NCI-H1417 (cell line): ENCODE results near the gene PSMG4.

Experiments used
- DNase-seq, 3 experiments: peaks; one replicate each; lab custom pipeline; 2025; lab: John Stamatoyannopoulos, UW

PSMG4 gene

GRCh38 chr6:3309391-3310050 is 50.8 kb downstream of the PSMG4 start:
- DNase-seq, result peak; percentile 60 to 86 (median 80)

DNA sequence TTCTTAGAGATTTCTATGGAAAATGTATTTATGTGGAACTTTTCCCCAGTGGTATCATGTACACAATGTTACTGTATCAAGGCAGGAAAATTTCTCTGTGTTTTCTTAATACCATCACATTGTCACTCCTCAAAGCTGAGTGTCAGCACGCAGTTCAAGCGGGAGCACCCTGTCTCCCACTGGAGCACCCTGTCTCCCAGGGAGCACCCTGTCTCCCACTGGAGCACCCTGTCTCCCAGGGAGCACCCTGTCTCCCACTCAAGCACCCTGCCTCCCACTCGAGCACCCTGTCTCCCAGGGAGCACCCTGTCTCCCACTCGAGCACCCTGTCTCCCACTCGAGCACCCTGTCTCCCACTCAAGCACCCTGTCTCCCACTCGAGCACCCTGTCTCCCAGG is 51.3 kb downstream of the PSMG4 start:
- DNase-seq, result no peak

- DNase-seq, result peak in 1 of 3 experiments; percentile 12
These were observed 52.0 kb downstream of the PSMG4 start for GRCh38 chr6:3310703-3311102.

DNA sequence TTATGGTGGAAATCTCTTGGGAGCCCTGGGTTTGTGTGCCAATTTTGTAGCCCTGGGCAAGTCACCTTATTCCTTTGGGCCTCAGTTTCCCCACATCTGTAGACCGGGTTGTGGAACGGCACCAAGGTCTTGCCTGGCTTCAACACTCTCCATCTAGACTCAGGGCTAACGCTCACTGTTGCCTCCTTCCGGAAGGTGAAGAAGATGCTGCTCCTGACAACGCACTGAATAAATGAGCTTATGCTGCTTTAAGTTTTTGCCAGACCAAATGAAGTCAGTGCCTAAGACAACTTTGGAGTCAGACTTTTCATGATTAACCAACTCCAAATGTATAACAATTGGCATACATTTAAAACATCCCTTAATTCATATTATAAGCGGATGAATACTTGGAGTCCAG is 53.1 kb downstream of the PSMG4 start:
- no peak for DNase-seq

- DNase-seq, result no peak
These were observed 54.0 kb downstream of the PSMG4 start for GRCh38 chr6:3312604-3313231.

DNA sequence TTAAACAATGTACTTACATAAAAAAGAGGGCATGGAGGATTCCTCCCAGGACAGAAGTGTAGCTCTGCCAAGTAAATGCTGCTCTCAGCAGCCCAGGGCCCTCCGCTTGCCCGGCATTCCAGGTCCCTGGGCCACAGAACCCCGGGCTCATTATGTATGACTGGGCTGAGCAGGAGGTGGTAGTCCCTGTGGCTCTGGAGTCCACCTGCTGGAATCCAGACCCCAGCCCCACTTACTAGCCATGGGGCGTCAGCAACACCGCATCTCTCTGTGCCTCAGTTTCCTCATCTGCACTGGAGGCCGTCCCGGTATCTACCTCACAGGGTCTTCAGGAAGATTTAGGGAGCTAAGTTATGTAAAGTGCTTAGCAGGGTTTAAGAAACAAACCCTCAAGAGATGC is 55.4 kb downstream of the PSMG4 start:
- no peak for DNase-seq

- DNase-seq, result no peak
These were observed 56.1 kb downstream of the PSMG4 start for GRCh38 chr6:3314621-3315467.

DNA sequence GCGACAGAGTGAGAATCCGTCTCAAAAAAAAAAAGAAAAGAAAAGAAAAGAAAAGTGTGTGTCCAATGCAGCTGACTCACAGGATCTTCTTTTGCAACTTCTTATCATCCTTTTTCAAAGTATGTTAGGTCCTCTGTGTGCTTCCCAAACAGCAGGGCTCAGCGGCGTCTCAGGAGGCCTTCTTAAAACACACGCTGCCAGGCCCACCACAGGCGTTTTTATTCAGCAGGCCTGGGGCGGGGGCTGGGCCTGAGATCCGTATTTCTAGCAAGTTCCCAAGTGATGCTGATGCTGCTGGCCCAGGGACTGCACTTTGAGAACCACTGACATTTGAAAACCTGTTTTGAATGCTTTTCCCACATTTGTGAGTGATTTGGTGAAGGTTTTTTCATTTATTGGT is 57.1 kb downstream of the PSMG4 start:
- no peak for DNase-seq

DNA sequence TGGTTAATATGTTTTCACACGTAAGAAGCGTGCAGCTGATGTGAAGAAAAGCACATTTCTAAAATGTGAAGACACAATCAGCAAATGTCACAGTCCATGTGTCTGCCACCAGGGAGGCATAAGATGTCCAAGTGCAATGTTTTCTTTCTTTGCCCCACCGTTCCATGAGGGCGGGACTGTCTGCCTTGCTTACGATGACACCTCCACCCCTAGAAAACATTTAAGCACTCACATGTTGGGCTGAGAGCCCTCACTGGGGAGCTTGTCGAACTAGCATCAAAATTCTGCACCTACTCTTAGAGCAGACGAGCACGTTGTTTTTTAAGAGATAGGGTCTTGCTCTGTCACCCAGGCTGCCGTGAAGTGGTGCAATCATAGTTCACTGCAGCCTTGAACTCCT is 57.6 kb downstream of the PSMG4 start:
- DNase-seq, result no peak

GRCh38 chr6:3316818-3317217 is 58.1 kb downstream of the PSMG4 start:
- DNase-seq, result no peak
